RWPE2 (cell line): ENCODE measurements around the gene LDLRAD2.
A peak's percentile ranks its signal among the peaks of the same experiment; 100 is the strongest.

ENCODE experiments used
- ATAC-seq: fragments of 200-7000 bp; cut with Tn5 transposase; 3 replicates; pipeline ENCODE4 v1.9.1; 2021; ENCODE audit warnings: low read depth
- DNase-seq: peaks from one replicate; pipeline ENCODE4 v3.0.0-alpha.2; 2020; ENCODE audit warnings: low spot score
- H3K27ac ChIP-seq: fragments of 450-650 bp; 2 replicates; pipeline ENCODE4 v1.5.1; 2017; ENCODE audit warnings: mild to moderate bottlenecking; ENCODE audit not compliant: poor library complexity, severe bottlenecking
- H3K27me3 ChIP-seq: fragments of 250-450 bp; sonication (Bioruptor Pico); 2 replicates; pipeline ENCODE4 v1.5.1; 2021; ENCODE audit warnings: mild to moderate bottlenecking, moderate library complexity; ENCODE audit not compliant: insufficient read depth, poor library complexity, severe bottlenecking
- H3K36me3 ChIP-seq: fragments of 250-450 bp; sonication (Bioruptor Pico); 2 replicates; pipeline ENCODE4 v1.5.1; 2020; ENCODE audit warnings: low read depth, mild to moderate bottlenecking, moderate library complexity
- H3K4me1 ChIP-seq: fragments of 250-450 bp; sonication (Bioruptor Pico); 2 replicates; pipeline ENCODE4 v1.5.1; 2021; ENCODE audit warnings: mild to moderate bottlenecking, moderate library complexity; ENCODE audit not compliant: insufficient read depth, poor library complexity, severe bottlenecking
- H3K4me3 ChIP-seq: fragments of 250-450 bp; sonication (Bioruptor Pico); 2 replicates; pipeline ENCODE4 v1.5.1; 2021; ENCODE audit warnings: mild to moderate bottlenecking, moderate library complexity; ENCODE audit not compliant: severe bottlenecking
- H3K9me3 ChIP-seq: fragments of 250-450 bp; sonication (Bioruptor Pico); 2 replicates; pipeline ENCODE4 v1.5.1; 2021; ENCODE audit warnings: mild to moderate bottlenecking, moderate library complexity; ENCODE audit not compliant: severe bottlenecking
- TF ChIP-seq, protein P1 (sequence below): fragments of 450-650 bp; IDR thresholded peaks from one replicate; pipeline ENCODE4 v1.5.1; 2017; ENCODE audit warnings: mild to moderate bottlenecking, moderate library complexity; ENCODE audit not compliant: poor library complexity, severe bottlenecking

LDLRAD2 gene, protein sequence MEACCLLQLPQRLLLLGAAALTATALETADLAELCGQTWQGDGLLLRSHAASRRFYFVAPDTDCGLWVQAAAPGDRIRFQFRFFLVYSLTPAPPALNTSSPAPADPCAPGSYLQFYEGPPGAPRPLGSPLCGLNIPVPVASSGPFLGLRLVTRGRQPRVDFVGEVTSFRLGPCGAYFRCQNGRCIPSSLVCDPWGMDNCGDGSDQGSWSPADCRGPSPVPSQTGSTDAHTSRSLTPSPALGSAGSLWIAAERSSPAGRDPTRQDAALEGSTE

DNA sequence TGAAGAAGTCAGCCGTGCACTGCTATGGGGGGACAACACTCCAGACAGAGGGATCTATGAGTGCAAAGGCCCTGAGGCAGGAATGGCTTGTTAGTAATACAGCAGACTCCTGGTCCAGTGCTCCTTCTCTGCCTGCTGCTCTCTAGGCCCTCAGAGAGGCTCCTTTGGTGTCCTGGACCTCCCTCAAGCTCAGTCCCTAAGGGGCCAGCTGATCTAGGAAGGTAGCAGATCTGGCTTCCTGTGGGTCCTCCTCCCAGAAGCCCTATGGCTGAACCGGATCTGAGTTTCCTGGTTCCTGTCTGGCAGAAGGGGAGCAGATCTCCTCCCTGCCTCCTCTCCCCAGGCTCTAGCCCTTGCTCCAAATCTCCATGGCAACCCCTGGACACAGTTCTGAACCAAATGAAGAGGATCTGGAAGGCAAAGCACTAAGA, at the start of gene LDLRAD2:
LDLRAD2 (plus strand) TSS at position 391 of the 431 bp plus-strand sequence. CDS start 187 bp downstream, outside the sequence.
- H3K4me1 ChIP-seq: no peaks in the 10 kb centered on the region

GRCh38 chr1:21763236-21763635, 48.8 kb upstream of the LDLRAD2 start:
- H3K9me3 ChIP-seq: no peaks in the 10 kb centered on the region
- TF ChIP-seq, protein P1, sequence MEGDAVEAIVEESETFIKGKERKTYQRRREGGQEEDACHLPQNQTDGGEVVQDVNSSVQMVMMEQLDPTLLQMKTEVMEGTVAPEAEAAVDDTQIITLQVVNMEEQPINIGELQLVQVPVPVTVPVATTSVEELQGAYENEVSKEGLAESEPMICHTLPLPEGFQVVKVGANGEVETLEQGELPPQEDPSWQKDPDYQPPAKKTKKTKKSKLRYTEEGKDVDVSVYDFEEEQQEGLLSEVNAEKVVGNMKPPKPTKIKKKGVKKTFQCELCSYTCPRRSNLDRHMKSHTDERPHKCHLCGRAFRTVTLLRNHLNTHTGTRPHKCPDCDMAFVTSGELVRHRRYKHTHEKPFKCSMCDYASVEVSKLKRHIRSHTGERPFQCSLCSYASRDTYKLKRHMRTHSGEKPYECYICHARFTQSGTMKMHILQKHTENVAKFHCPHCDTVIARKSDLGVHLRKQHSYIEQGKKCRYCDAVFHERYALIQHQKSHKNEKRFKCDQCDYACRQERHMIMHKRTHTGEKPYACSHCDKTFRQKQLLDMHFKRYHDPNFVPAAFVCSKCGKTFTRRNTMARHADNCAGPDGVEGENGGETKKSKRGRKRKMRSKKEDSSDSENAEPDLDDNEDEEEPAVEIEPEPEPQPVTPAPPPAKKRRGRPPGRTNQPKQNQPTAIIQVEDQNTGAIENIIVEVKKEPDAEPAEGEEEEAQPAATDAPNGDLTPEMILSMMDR: no peak
- H3K4me1 ChIP-seq: peaks cover 12% of the 10 kb centered on the region
- ATAC-seq (no peak), DNase-seq (no peak)
- H3K27me3 ChIP-seq: no peaks in the 10 kb centered on the region
- H3K36me3 ChIP-seq: no peaks in the 10 kb centered on the region
- H3K4me3 ChIP-seq: no peak overlapping the region
- no peak overlapping the region for H3K27ac ChIP-seq

More for the DNA sequence above, at the start of gene LDLRAD2:
- ATAC-seq (0 out of 3 replicates have a peak, but pooled peaks have one; percentile 15), DNase-seq (no peak)
- Histone ChIP-seq H3K27ac (no peak within 1 kb of the TSS), H3K27me3 (no peaks in the 10 kb centered on the region), H3K36me3 (no peaks in the 10 kb centered on the region), H3K4me3 (no peak within 1 kb of the TSS), H3K9me3 (no peaks in the 10 kb centered on the region)
- TF ChIP-seq, protein P1: no peak

DNA sequence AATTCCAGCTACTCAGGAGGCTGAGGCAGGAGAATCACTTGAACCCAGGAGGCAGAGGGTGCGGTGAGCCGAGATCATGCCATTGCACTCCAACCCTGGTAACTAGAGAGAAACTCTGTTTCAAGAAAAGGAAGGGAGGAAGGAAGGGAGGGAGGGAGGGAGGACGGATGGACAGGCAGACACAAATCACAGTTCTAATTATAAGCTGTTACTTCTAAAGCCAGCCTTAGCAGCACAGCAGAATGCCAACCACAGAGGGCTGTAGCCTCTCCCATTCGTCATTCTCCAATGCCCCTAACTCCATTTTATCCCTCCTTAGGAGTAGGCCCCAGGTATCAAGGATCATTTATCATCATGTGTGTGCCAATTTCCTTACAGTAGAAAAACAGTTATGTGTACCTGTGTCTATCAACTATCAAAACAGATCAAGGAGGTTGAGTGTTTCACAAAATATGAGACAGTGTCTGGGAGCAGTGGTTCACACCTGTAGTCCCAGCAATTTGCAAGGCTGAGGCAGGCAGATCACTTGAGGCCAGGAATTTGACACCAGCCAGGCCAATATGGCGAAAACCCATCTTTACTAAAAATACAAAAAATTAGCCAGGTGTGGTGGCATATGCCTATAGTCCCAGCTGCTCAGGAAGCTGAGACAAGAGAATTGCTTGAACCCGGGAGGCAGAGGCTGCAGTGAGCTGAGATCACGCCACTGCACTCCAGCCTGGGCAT, 48.2 kb upstream of the LDLRAD2 start:
- no peak for ATAC-seq
- Histone ChIP-seq H3K36me3 (no peaks in the 10 kb centered on the region), H3K27me3 (no peaks in the 10 kb centered on the region), H3K4me3 (no peak overlapping the region), H3K27ac (peak overlapping the region; percentile 87), H3K4me1 (peaks cover 12% of the 10 kb centered on the region), H3K9me3 (no peaks in the 10 kb centered on the region)
- TF ChIP-seq, protein P1: no peak
- no peak for DNase-seq

GRCh38 chr1:21764615-21765423, 47.2 kb upstream of the LDLRAD2 start:
- Histone ChIP-seq H3K9me3 (no peaks in the 10 kb centered on the region), H3K36me3 (no peaks in the 10 kb centered on the region), H3K27ac (peak overlapping the region; percentile 87), H3K27me3 (no peaks in the 10 kb centered on the region), H3K4me3 (no peak overlapping the region), H3K4me1 (peaks cover 12% of the 10 kb centered on the region)
- DNase-seq (peak; percentile 84), ATAC-seq (peak; percentile 89)
- TF ChIP-seq, protein P1: no peak
